Activated CD4-positive, CD25-positive, alpha-beta regulatory T cell (primary cell): ENCODE results near the gene TMEM119.
"Not testable (repeated sequence)": the region's sequence is repeated elsewhere in the genome, so short reads cannot be mapped to it uniquely, and the experiment has no call there.

Experiments
- DNase-seq, 4 experiments: peaks; one replicate each; lab custom pipeline; 2025; lab: John Stamatoyannopoulos, UW

The TMEM119 gene

DNA sequence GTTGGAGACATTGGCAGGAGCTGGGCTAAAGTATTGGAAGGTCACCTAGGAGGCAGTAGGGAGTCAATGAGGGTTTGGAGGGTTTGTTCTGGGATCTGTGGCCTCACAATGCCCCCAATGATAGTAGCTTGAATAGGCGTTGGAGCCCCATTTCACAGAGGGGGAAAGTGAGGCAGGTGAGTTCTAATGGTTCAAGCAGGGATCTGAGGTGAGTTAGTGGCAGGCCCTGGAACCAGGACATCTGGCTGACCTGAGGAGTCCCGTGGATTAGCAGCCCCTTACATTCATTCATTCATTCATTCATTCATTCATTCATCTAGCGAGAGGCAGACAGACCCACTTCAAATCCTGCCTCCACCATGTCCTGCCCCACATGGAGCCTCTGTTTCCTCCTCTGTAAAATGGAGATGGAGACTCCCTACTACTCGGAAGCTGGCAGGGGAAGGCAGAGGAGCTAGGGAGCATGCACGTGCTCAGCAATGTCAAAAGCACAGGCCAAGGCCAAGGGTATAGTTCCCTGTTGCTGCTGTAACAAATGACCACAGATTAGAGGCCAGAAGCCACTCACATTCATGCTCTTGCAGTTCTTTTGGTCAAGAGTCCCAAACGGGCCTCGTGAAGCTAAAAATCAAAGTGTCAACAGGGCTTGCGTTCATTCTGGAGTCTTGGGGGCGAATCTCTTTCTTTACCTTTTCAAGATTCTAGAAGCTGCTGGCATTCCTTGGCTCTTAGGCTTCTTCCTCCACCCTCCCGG, 2.2 kb upstream of the TMEM119 start:
- DNase-seq: no peak

DNA sequence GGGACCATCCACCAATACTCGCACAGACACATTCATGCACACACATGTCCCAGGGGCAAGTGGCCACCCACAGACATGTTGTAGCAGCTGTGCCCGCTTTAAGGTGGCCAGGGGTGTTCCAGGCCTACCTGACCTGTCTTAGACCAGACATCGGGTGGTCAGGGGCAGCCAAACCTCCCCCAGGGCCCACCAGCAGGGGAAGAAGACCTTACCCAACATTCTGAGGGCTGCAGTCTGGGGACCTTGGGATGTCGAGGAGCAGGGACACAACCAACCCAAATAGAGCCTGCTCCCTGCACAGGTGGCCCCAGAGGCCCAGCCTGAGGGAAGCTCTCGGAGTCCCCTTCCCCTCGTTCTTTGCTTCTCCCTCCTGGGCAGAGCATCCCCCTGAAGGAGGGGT, 1.7 kb upstream of the TMEM119 start:
- no peak for DNase-seq

DNA sequence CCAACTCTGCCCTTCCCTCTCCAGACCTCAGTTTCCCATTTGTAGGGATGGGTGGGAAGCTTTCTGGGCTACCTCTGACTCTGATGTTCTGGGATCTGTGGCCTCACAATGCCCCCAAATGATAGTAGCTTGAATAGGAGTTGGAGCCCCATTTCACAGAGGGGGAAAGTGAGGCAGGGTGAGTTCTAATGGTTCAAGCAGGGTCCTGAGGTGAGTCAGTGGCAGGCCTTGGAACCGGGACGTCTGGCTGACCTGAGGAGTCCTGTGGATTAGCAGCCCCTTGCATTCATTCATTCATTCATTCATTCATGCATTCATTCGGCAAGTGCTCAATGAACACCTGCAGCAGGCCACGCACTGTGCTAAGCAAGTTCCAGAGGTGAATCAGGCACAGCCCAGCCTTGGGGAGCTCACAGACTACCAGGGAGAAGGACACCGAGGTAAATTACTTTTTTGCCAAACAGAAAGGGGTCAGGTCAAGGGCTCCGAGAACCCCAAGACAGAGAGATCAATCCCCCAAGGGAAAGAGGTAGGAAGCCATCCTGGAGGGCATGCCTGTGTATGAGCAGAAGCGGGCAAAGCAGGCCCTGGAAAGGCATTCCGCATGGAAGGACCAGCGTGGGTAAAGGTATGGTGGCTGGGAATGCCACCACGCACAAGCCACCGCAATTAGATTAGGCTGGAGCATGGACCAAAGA, 818 bp upstream of the TMEM119 start:
- DNase-seq: no peak

DNA sequence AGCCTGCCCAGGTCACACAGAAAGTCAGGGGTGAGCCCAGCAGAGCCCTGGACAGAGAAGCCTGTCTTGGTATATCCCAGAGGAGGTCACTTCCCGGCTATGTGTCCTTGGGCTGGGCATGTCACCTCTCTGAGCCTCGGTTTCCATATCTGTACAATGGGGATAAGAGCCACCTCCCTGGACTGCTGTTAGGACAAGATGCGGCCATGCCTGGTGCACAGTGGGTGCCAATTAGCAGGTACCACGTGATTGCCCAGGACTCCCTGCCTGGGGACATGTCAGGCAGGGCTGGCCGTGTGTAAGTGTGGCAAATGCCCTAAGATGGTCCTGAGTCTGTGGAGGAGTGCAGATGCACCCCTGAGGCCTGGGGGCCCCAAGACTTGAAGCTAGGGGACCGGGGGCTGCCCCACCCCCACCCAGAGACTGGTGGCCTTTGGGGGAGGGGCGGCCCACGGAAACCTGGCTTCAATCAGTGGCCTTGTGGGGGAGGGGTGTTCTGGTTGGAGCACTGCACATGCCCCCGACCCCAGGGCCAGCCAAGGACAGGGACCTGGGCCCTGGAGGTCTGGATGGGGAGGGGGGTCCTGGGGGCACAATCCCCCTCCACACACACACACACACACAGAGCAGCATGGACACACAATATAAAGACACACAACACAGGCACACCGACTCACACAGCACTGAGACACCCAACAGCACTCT, 878 bp downstream of the TMEM119 start:
- DNase-seq: no peak

DNA sequence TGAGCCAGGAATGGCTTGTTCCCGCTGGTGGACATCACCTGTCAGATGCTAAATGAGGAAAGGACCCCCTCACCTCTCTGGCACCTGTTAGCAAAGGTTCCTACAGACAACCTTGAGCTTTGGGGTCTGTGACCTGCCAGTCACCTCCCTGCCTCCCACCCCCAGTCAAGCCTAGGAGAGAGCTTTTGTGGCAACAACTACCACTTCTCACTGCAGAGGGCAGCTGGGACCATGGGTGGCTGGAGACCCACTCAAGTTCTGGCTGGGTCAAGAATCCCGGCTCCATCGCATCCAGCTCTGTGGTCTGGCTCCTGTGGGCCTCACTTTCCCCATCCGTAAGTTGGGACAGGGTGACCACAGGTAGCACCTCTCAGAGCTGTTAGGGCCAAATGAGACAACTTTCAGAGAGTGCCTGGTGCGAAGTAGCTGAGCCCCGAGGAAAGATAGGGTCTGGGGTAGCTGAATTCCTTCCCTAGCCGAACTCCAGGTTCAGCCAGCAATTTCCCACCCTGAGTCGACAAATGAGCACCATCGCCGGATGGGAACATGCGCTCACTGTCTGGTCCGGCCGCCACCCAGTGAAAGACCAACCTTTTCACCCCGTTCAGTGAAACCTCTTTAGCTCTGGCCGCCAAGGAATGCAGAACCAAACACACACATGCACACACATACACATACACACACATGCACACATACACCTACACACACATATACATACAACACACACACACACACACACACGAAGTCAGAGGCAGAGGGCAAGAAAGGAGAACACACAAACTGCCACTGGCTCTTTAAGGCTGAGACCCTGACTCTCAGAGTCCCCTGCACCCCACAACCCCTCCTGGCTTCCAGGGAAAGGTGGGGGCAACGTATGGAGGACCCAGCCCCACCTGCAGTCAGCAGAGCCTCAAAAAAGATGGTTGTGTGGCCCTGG, 1.9 kb downstream of the TMEM119 start:
- DNase-seq: no peak

DNA sequence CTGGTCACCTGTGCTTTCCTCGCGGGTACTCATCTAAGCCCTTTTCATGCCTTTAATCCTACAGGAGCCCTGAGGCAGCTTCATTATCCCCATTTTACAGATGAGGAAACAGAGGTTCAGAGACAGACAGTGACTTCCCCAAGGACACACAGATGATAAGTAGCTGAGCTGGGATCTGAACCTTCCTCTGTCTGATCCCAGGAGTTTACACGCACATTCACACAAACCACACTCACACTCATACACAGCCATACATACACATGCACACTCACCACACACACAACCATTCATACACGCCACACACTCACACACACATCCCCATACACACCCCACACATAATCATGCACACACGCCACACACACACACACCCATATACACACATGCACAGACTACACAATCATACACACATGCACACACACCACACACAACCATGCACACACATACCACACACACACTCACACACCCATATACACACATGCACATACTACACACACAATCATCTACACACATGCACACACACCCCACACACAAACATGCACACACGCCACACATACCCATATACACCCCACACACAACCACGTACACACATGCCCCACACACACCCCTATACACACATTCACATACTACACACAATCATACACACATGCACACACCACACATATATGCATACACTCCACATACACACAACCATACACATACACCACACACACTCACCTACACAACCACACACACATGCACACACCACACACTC, 2.7 kb downstream of the TMEM119 start:
- DNase-seq: no peak

DNA sequence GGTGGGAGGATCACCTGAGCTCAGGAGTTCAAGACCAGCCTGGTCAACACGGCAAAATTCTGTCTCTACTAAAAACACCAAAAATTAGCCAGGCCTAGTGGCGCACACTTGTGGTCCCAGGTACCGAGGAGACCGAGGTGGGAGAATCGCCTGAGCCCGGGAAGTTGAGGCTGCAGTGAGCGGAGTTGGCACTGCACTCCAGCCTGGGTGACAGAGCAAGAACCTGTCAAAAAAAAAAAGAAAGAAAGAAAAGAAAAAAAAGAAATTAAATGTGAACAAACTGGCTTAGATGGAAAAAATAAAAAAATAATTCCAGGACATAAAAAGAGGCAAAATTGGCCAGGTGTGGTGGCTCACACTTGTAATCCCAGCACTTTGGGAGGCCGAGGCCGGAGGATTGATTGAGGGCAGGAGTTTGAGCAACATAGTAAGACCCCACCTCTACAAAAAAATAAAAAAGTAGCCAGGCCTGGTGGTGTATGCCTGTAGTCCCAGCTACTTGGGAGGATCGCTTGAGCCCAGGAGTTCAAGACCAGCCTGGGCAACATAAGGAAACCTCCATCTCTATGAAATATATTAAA, 3.5 kb downstream of the TMEM119 start:
- no peak for DNase-seq

DNA sequence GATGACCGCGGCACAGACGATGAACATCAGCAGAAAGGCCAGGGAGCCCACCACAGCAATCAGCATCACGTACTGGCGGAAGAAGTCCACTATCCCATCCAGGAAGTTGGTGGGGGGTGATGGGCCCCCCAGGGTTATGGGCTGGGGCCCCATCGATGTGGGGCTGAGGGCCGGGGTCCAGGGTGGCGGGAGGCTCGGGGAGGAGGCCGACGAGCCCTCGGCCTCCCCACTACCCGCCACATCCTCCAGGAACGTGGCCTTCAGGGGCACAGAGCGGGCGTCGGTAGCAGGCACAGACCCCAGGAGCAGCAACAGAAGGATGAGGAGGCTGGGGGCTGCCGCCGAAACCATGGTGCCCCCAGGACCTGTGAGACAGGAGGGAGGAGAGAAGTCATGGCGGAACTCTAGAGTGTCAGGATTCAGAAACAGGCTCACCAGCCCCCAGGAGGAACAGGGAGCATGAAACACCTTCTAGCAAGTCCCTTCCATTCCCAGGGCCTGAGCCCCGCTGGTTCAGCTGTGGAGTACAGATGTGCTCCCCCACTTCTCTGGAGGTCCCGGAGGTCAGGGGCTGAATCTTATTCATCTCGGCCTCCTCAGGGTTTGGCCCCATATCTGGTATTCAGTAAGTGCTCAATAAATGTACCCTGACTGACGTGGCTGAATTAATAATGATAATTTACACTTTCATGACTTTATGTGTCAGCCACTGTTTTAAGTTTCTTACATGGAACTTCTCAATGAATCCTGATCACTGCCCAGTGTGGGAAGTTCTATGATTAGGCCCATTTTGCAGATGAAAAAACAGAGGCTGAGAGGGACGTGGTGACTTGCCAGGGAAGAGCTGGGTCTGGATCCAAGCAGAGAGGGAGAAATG, 5.6 kb downstream of the TMEM119 start:
- no peak for DNase-seq

DNA sequence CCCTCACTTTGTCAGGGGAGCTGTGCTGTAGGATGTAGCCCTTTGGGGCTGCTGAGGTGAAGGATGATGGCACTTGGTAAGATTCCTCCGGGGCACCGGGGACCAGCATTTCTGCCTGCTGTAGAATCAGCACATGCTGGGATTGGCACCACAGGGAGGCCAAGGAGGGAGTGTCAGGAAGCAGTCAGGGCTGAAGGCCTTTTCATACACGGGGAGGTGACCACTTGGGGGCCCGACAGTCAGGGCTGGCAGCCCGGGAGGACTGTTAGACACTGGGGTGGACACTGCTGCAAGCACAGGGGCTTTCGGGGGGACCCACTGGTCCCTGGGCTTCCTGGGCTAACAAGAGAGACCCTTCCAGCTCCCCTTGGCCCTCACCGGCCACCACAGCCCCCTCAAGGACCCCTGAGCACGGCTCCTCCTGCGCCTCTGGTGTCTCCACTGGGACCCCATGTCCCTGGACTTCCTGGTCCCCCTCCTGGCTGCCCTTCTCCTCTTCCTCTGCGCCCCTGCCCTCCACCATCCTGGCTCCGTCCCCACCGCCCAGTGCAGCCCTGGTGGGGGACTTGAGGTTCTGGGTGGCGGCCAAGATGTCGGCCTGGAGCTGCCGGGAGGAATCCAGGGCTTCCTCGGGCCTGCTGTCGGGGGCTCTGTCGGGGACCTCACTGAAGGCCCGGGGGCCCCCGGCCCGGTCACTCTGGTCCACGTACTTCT, 6.5 kb downstream of the TMEM119 start:
- DNase-seq: no peak

DNA sequence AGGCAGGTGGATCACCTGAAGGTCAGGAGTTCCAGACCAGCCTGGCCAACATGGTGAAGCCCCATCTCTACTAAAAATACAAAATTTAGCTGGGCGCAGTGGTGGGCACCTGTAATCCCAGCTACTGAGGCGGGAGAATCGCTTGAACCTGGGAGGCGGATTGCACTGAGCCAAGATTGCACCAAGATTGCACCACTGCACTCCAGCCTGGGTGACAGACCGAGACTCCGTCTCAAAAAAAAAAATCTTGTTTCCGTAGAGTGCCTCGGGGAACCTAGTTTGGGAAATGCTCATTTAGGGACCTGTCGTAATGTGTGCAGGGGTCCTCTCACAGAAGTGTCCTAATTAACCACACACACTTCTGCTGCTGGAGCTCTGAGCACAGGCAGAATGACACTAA, 7.4 kb downstream of the TMEM119 start:
- DNase-seq: not testable (repeated sequence)

DNA sequence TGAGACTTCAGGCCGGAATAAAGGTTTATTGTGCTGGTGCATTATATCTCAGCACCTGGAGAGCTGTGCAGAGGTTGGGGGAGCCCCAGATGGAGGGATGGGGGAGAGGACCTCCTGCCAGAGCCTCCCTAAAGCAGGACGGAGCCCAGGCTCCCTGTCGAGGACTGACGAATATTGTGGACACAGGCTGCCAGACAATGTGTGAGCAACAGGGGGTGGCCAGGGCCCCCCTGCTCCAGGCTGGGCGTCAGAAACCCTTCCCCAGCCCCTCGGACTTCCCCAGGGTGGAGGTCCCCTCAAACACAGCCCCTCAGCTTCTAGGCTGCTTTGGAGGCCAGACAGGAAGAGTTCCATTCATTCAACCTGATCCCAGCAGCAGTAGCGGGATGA, 8.0 kb downstream of the TMEM119 start:
- DNase-seq: no peak

DNA sequence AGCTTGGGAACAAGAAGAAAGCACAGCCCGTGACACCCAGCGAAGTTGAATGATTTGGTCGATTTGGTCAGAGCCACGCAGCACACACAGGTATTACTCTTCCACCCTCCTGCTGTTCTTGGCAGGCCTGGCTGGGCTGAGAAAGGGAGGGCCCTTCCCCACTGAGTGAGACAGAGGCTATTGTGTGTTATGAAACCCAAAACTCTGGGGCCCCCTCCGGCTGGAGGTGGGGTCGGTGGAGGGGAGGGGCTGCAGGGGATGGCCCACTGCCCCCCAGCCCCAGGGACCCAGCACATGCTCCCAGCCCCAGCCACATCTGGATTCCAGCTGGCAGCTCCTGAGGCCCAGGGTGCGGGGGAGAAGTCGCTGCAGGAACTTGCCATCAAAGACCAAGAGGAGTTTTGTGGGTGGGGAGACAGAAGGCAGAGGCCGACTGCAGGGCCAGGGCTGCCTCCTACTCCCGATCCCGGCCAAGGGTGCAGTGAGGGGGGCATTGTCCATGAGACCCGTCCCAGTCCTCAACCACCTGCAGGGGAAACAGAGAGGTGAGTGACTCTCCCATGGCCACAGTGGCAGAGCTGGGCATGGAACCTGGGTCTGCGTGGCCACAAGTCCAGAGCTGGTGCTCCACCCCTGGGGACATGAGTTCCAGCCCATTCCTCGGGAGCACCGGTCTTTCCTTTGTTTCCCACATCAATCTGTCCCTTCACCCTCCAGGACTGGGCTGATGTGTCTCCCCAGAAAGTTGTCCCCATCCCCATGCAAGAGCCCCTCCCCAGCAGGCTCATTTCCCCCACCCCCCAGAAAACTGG, 8.7 kb downstream of the TMEM119 start:
- DNase-seq: no peak

DNA sequence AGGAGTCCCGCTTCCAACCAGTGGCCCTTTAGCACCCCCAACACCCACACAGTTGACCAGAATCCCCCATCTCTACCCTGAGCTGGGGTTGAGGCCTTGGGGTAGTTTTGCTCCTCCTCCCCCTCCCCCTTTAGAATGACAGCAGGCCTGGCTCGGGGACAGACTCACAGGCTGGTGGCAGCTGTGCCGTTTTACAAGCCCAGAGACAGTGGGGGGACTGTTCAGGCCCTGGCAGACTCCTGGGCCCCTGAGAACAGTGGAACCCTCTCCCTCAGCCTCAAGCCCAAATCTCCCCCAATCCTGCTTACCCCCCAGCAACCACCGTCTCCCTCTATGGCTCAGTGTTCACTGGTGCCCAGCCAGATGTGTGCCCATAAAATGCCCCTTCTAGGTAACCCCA, 10.1 kb downstream of the TMEM119 start:
- DNase-seq: no peak

DNA sequence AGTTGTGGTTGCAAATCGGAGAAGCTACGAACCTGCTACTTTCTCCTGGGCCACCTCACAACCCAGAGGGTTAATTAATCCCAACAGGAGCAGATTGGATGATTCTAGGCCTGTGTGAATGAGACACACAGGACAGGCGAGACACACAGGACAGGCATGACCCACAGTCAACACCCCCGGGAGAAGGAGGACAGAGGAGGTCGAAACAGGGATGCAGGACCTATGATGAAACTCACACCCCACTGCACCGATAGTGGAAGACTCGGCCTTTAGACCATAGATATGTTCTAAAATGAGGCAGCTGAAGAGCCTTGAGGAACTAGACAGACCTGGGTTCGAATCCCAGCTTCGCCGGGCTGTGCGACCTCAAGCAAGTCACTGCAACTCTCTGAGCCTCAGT, 11.6 kb downstream of the TMEM119 start:
- DNase-seq: no peak

DNA sequence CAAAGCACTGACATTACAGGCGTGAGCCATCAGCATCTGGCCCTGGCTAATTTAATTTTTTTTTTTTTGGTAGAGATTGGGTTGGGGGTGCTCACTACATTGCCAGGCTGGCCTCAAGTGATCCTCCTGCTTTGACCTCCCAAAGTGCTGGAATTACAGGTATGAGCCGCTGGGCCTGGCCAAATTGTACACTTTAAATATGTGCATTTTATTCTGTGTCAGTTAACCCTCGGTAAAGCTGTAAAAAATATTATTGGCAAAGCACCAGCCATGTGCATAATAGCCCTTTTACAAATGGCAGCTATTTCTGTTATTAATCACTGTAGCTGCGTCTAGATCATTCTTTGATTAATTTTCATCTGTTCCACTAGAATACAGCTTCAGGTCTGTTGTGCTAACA, 12.0 kb downstream of the TMEM119 start:
- no peak for DNase-seq

DNA sequence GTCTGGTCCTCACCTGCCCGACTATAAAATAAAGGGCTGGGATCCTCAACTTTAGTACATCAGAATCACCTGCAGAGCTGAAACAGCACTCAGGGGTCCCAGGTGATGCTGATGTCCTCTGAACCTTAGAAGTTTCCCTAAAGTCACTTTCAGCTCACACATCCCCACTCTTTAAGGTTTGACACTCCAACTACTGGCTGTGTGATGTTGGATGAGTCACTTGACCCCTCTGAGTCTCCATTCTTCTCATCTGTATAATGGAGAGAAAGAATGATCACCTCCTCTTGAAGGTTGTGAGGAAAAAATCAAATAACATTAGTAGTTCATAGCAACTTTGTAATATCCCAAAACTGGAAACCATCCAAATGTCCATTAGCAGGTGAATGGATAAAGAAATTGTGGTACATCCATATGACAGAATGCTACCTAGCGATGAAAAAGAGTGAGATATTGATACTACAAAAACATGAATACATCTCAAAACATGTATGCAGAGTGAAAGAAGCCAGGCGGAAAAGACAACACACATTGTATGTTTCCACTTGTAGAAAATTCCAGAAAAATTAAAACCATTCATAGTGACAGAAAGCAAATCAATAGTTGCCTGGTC, 13.3 kb downstream of the TMEM119 start:
- DNase-seq: no peak

DNA sequence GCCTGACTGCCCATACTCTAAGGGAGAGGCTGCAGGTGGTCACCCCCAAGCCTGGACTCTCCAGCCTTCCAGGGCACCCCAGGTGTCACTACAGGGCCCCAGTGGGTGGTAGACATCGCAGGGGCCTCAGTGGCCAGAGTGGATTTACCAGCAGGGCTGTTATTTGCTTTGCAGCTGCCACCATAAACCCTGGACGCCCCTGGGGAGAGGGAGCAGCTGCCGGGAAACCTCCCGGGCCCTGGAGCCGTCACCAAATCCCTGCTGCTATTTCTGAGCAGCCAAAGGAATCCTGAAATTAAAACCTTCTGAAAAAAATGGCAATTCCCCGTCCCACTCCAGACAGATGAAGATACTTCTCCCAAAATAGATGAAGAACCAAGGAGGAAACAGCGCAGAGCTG, 13.9 kb downstream of the TMEM119 start:
- DNase-seq: no peak
